H1 (cell line): ENCODE data around the gene LMTK2. TPM values are rescaled to one million over a fixed set of nuclear protein-coding genes. Genes with fewer than 3 reads are reported as not detected.

Experiments used
- CTCF ChIA-PET: fragments of 300-600 bp; sonication (Branson Sonifier 250); formaldehyde crosslinking; loops from one replicate; lab custom pipeline; 2021; ENCODE audit not compliant: partially characterized antibody; lab: Charles Lee
- POLR2A ChIA-PET: fragments of 300-600 bp; sonication (Branson Sonifier 250); formaldehyde crosslinking; loops from one replicate; lab custom pipeline; 2021; ENCODE audit warnings: inconsistent platforms; ENCODE audit not compliant: partially characterized antibody; lab: Charles Lee
- DNase-seq, 2 experiments: peaks; one replicate each; pipeline versions ENCODE4 v3.0.0 to v3.0.0-alpha.2; 2010 to 2022; ENCODE audit warnings: low spot score in 2 of 2, low read depth in 1 of 2, mixed read lengths in 1 of 2
- FAIRE-seq: peaks from 2 replicates; lab custom pipeline; 2011; peaks lifted over from hg19 to GRCh38; lab: Jason Lieb, UNC
- H2AFZ ChIP-seq: 2 replicates; pipeline ENCODE4 v1.8.1; 2012; ENCODE audit warnings: low read length, inconsistent platforms
- H2AK5ac ChIP-seq: 2 replicates; pipeline ENCODE4 v1.6.1; 2013; ENCODE audit warnings: low read depth, low read length
- H2BK120ac ChIP-seq: replicated peaks from 2 replicates; pipeline ENCODE3; 2013; ENCODE audit warnings: low read depth, low read length, inconsistent platforms
- H2BK12ac ChIP-seq: 2 replicates; pipeline ENCODE4 v1.6.1; 2013; ENCODE audit warnings: low read depth, low read length
- H2BK15ac ChIP-seq: 2 replicates; pipeline ENCODE4 v1.6.1; 2013; ENCODE audit warnings: low read length
- H2BK20ac ChIP-seq: 2 replicates; pipeline ENCODE4 v1.6.1; 2013; ENCODE audit warnings: low read length
- H2BK5ac ChIP-seq: 2 replicates; pipeline ENCODE4 v1.6.1; 2013; ENCODE audit warnings: low read depth, low read length
- H3K14ac ChIP-seq: 2 replicates; pipeline ENCODE4 v1.6.1; 2013; ENCODE audit warnings: inconsistent platforms; ENCODE audit not compliant: insufficient read length
- H3K18ac ChIP-seq: 2 replicates; pipeline ENCODE4 v1.6.1; 2013; ENCODE audit warnings: low read length; ENCODE audit errors: extremely low read depth
- H3K23ac ChIP-seq: 2 replicates; pipeline ENCODE4 v1.6.1; 2013; ENCODE audit warnings: inconsistent platforms; ENCODE audit not compliant: insufficient read length
- H3K23me2 ChIP-seq: 2 replicates; pipeline ENCODE4 v1.6.1; 2013; ENCODE audit warnings: low read depth, low read length
- H3K27ac ChIP-seq: 2 replicates; pipeline ENCODE4 v1.6.1; 2011; ENCODE audit warnings: low read depth, low read length, inconsistent platforms
- H3K27me3 ChIP-seq, 4 experiments: replicated peaks in 1 of 4; 1 replicate in 1 of 4; 2 replicates in 3 of 4; pipeline versions ENCODE4 v1.6.1 to v1.8.1; 2011 to 2013; ENCODE audit warnings: low read length in 3 of 4, mild to moderate bottlenecking in 3 of 4, inconsistent platforms in 2 of 4, mixed read lengths in 2 of 4, moderate library complexity in 1 of 4; ENCODE audit not compliant: control insufficient read depth in 3 of 4, insufficient read depth in 3 of 4; ENCODE audit errors: extremely low read depth in 1 of 4
- H3K36me3 ChIP-seq, 4 experiments: 2 replicates each; pipeline versions ENCODE4 v1.6.1 to v1.8.1; 2011 to 2013; ENCODE audit warnings: mild to moderate bottlenecking in 4 of 4, low read length in 3 of 4, moderate library complexity in 2 of 4, control low read depth in 1 of 4, inconsistent platforms in 1 of 4; ENCODE audit not compliant: insufficient read depth in 4 of 4, control insufficient read depth in 2 of 4
- H3K4ac ChIP-seq: replicated peaks from 2 replicates; pipeline ENCODE3; 2013; ENCODE audit warnings: low read length, low read depth, mixed read lengths, inconsistent platforms; ENCODE audit not compliant: insufficient read length
- H3K4me1 ChIP-seq, 4 experiments: replicated peaks in 1 of 4; 1 replicate in 1 of 4; 2 replicates in 3 of 4; pipeline versions ENCODE4 v1.6.1 to v1.8.1; 2011 to 2013; ENCODE audit warnings: low read length in 3 of 4, inconsistent platforms in 2 of 4, mixed read lengths in 1 of 4; ENCODE audit not compliant: insufficient read depth in 4 of 4, control insufficient read depth in 3 of 4
- H3K4me2 ChIP-seq, 2 experiments: 2 replicates each; pipeline versions ENCODE4 v1.6.1 to v1.8.1; 2011 to 2013; ENCODE audit warnings: low read depth in 2 of 2, low read length in 2 of 2, control low read depth in 1 of 2, inconsistent platforms in 1 of 2, mild to moderate bottlenecking in 1 of 2; ENCODE audit not compliant: insufficient read depth in 1 of 2
- H3K4me3 ChIP-seq, 4 experiments: fragments of 200-600, 300-600 bp in 1 of 4; sonication (generic), shearing (Covaris generic), sonication (Bioruptor Twin) in 1 of 4; 2 replicates each; pipeline versions ENCODE4 v1.5.1 to v1.8.1; 2011 to 2016; ENCODE audit warnings: low read length in 4 of 4, low read depth in 3 of 4, control low read depth in 2 of 4, inconsistent platforms in 2 of 4, mild to moderate bottlenecking in 2 of 4, mixed read lengths in 1 of 4, moderate library complexity in 1 of 4; ENCODE audit not compliant: insufficient read depth in 2 of 4; ENCODE audit errors: extremely low read depth in 1 of 4
- H3K56ac ChIP-seq: replicated peaks from 2 replicates; pipeline ENCODE3; 2013; ENCODE audit warnings: low read depth, mild to moderate bottlenecking, mixed read lengths, low read length, inconsistent platforms; ENCODE audit not compliant: insufficient read length
- H3K79me1 ChIP-seq: 2 replicates; pipeline ENCODE4 v1.6.1; 2013; ENCODE audit warnings: low read depth, low read length, control low read depth
- H3K79me2 ChIP-seq, 2 experiments: 2 replicates each; pipeline versions ENCODE4 v1.6.1 to v1.8.1; 2012 to 2013; ENCODE audit warnings: low read length in 2 of 2, mild to moderate bottlenecking in 2 of 2, inconsistent platforms in 1 of 2; ENCODE audit not compliant: insufficient read depth in 2 of 2, control insufficient read depth in 1 of 2
- H3K9ac ChIP-seq, 4 experiments: replicated peaks in 1 of 4; 1 replicate in 1 of 4; 2 replicates in 3 of 4; pipeline versions ENCODE4 v1.6.1 to v1.8.1; 2011 to 2013; ENCODE audit warnings: low read depth in 3 of 4, low read length in 3 of 4, control low read depth in 2 of 4, mild to moderate bottlenecking in 2 of 4, moderate library complexity in 2 of 4, inconsistent platforms in 1 of 4; ENCODE audit errors: extremely low read depth in 1 of 4
- H3K9me3 ChIP-seq, 2 experiments: 2 replicates each; pipeline versions ENCODE4 v1.6.1 to v1.8.1; 2012 to 2013; ENCODE audit warnings: mild to moderate bottlenecking in 2 of 2, moderate library complexity in 2 of 2, control low read depth in 1 of 2, inconsistent platforms in 1 of 2, low read depth in 1 of 2, low read length in 1 of 2, mixed read lengths in 1 of 2; ENCODE audit not compliant: insufficient read depth in 2 of 2
- H4K20me1 ChIP-seq, 2 experiments: replicated peaks in 1 of 2; 2 replicates each; pipeline versions ENCODE3 to v1.8.1; 2011 to 2013; ENCODE audit warnings: inconsistent platforms in 2 of 2, low read length in 2 of 2, mild to moderate bottlenecking in 1 of 2; ENCODE audit not compliant: insufficient read depth in 2 of 2, control insufficient read depth in 1 of 2
- H4K5ac ChIP-seq: 2 replicates; pipeline ENCODE4 v1.6.1; 2013; ENCODE audit warnings: low read length, low read depth, mixed read lengths, inconsistent platforms; ENCODE audit not compliant: insufficient read length
- H4K8ac ChIP-seq: 2 replicates; pipeline ENCODE4 v1.8.0; 2013; ENCODE audit warnings: mild to moderate bottlenecking, moderate library complexity, low read length, inconsistent platforms; ENCODE audit not compliant: insufficient read depth; ENCODE audit errors: extremely low read depth
- H4K91ac ChIP-seq: replicated peaks from 2 replicates; pipeline ENCODE3; 2013; ENCODE audit warnings: low read length, mixed read lengths, inconsistent platforms; ENCODE audit not compliant: insufficient read length
- JUN ChIP-seq: IDR thresholded peaks from 2 replicates; pipeline ENCODE4 v1.6.1; 2011; ENCODE audit warnings: low read depth, mild to moderate bottlenecking, improper control_type of control experiment, low read length
- KDM4A ChIP-seq: IDR thresholded peaks from one replicate; pipeline ENCODE4 v1.7.1; 2012; ENCODE audit warnings: low read depth, mild to moderate bottlenecking, moderate library complexity, low read length, inconsistent platforms; ENCODE audit not compliant: severe bottlenecking
- MAFK ChIP-seq: IDR thresholded peaks from 2 replicates; pipeline ENCODE4 v1.6.1; 2012; ENCODE audit warnings: low read depth, mild to moderate bottlenecking, improper control_type of control experiment, low read length
- RXRA ChIP-seq: IDR thresholded peaks from 2 replicates; pipeline ENCODE4 v1.6.1; 2011; ENCODE audit warnings: low read depth, mild to moderate bottlenecking, low read length, moderate library complexity; ENCODE audit not compliant: insufficient read depth
- WGBS, 2 experiments: shearing (Covaris generic) in 1 of 2; methylation state at CpG; one replicate each; pipeline versions ENCODE4 v1.1.6 to v1.1.7; 2013 to 2015; ENCODE audit warnings: low lambda C conversion rate in 2 of 2, mixed read lengths in 2 of 2, inconsistent platforms in 1 of 2, low coverage in 1 of 2, missing lambda C conversion rate in 1 of 2; ENCODE audit not compliant: insufficient replicate concordance in 2 of 2, insufficient coverage in 1 of 2, insufficient read length in 1 of 2; ENCODE audit errors: extremely low coverage in 1 of 2, missing lambda C conversion rate in 1 of 2; 5-methylcytosine and 5-hydroxymethylcytosine counted together
- polyA plus RNA-seq, 7 experiments: library from polyadenylated mRNA; depleted of rRNA in 3 of 7; stranded (reverse) in 5 of 7; unstranded in 2 of 7; fragments of >200 nt in 5 of 7; fragments of 200-250 nt in 2 of 7; gene quantifications; 1 replicate in 5 of 7; 2 replicates in 1 of 7; 4 replicates in 1 of 7; pipeline versions ENCODE4 v1.2.1 to v1.2.3, GENCODE V29; 2011 to 2013; ENCODE audit warnings: missing spikeins in 2 of 7, mixed read lengths in 2 of 7
- total RNA-seq: library from RNA; stranded (reverse); fragmentation: NEBNext Ultra II Directional; extraction: Animal tissue kit (Norgen Biotek cat#: 25700); gene quantifications from 2 replicates; pipeline ENCODE4 v1.2.1, GENCODE V29; 2021

The LMTK2 gene
- total and polyA plus RNA-seq, 2 of the 8 experiments (the other 6 are each of a cell fraction or from before 2014, with no cell fraction given): 9.7 to 30.7 TPM

GRCh38 chr7:98157761-98158160 lies 51.1 kb downstream of the LMTK2 start:
- ChIA-PET POLR2A (no interaction called here), CTCF (no interaction called here)
- H3K4ac ChIP-seq: no peak overlapping the region
- no peak overlapping the region for H3K56ac ChIP-seq
- 0 out of 4 replicates have a peak, but pooled peaks cover 0 to 3% of the 10 kb centered on the region in 2 experiments for H3K79me2 ChIP-seq
- no peak overlapping the region for H3K14ac ChIP-seq
- no peak overlapping the region for H3K4me3 ChIP-seq
- DNase-seq: no peak
- H2BK120ac ChIP-seq: no peak overlapping the region
- H3K4me2 ChIP-seq: no peak overlapping the region
- no peak overlapping the region for H4K5ac ChIP-seq
- no peak overlapping the region for H3K9ac ChIP-seq
- H2BK5ac ChIP-seq: no peak overlapping the region
- no peaks in the 10 kb centered on the region for H3K79me1 ChIP-seq
- H3K36me3 ChIP-seq: peaks cover 2 to 41% (median 16%) of the 10 kb centered on the region in 4 experiments; a peak in 7 of 8 replicates
- H4K91ac ChIP-seq: no peak overlapping the region
- no peak overlapping the region for H2BK20ac ChIP-seq
- no peak overlapping the region for H3K18ac ChIP-seq
- H2AK5ac ChIP-seq: no peak overlapping the region
- peaks cover 0 to 4% of the 10 kb centered on the region in 2 experiments for H4K20me1 ChIP-seq
- no peaks in the 10 kb centered on the region for H3K23me2 ChIP-seq
- H3K9me3 ChIP-seq: no peaks in the 10 kb centered on the region
- no peak overlapping the region for H2BK15ac ChIP-seq
- H2AFZ ChIP-seq: no peak overlapping the region
- H3K23ac ChIP-seq: no peak overlapping the region
- 87% methylated on average over 4 of the region's 4 CpGs; no CpG with 5 or more reads in 1 of the 2 experiments for WGBS, 2 experiments
- H3K27me3 ChIP-seq: no peaks in the 10 kb centered on the region
- FAIRE-seq: no peak
- no peak overlapping the region for H4K8ac ChIP-seq
- no peak overlapping the region for H3K27ac ChIP-seq
- no peaks in the 10 kb centered on the region for H3K4me1 ChIP-seq
- H2BK12ac ChIP-seq: no peak overlapping the region
- TF ChIP-seq MAFK (no peak), JUN (no peak), KDM4A (no peak), RXRA (no peak)
